Measurements from ENCODE around the gene ZBED2. TPM values are rescaled to one million over a fixed set of nuclear protein-coding genes. Genes with fewer than 3 reads are reported as not detected.

The ZBED2 gene
- total RNA-seq, 1 donor, result not detected

DNA sequence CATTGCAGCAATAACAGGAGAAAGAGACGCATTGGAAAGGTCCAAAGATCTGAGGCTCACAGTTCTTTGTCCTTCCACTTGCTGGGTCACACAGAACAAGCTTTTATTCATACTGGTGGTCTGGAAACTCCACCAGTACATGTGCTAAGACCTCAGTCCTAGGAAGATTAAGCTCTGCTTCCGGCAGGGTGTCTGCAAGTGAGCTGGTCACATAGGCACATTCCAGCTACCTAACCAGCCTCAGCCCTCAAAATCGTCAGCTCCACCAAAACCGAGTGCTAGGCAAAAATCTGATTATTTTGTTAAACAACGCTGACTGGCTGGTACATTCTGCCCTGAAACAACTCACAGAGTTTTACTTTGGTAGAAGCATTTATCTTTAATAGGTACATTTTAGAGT is 2.2 kb downstream of the ZBED2 start:
- Histone ChIP-seq H3K9me3 (ENCODE audit: low read depth, low read length) (no peaks in the 10 kb centered on the region), H3K4me1 (ENCODE audit: insufficient read depth, low read length) (peaks cover 14% of the 10 kb centered on the region), H3K4me3 (ENCODE audit: low read length) (no peak overlapping the region), H3K27me3 (ENCODE audit: insufficient read depth, low read length) (no peaks in the 10 kb centered on the region)

GRCh38 chr3:111592143-111592542 is 3.0 kb downstream of the ZBED2 start:
- Histone ChIP-seq H3K4me3 (ENCODE audit: low read length) (no peak overlapping the region), H3K4me1 (ENCODE audit: insufficient read depth, low read length) (peaks cover 14% of the 10 kb centered on the region), H3K9me3 (ENCODE audit: low read depth, low read length) (no peaks in the 10 kb centered on the region), H3K27me3 (ENCODE audit: insufficient read depth, low read length) (no peaks in the 10 kb centered on the region)

DNA sequence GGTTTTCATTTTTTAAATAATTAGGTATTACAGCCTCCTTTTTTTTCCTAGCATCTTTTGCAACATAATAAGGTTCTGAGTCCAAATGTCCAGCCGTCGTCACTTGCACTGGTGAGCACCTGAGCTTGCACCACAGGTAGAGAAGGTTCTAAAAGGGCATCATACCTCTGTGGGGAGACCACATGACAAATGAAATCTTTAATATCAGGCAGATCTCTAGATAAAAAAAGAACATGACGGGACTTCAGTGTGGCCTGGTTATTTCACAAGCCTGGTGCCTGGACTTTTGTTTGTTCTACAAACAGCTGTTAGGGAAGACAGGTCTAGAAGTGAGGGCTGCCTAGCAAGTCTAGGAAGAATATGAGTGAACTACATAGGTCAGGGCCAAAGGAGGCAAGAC is 3.6 kb downstream of the ZBED2 start:
- Histone ChIP-seq H3K27me3 (ENCODE audit: insufficient read depth, low read length) (no peaks in the 10 kb centered on the region), H3K4me3 (ENCODE audit: low read length) (no peak overlapping the region), H3K9me3 (ENCODE audit: low read depth, low read length) (no peaks in the 10 kb centered on the region), H3K4me1 (ENCODE audit: insufficient read depth, low read length) (peaks cover 14% of the 10 kb centered on the region)

DNA sequence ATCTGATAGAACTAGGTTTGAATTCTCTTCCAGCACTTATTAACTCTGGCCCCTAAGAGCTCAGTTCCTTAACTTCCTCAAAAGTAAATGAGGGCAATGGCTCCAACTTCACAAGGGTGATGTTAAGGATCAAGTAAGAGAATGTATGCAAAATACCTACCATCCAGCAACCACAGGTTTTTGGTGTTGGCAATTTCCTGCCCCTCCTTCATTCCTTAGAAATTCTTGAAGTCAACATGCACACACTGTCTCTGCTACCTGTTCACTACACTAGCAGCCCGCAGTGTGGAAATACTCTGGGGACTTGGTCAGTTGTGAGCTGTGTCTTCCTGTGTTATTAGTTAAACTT is 5.0 kb downstream of the ZBED2 start:
- Histone ChIP-seq H3K4me1 (ENCODE audit: insufficient read depth, low read length) (peaks cover 11% of the 10 kb centered on the region), H3K4me3 (ENCODE audit: low read length) (no peak overlapping the region), H3K9me3 (ENCODE audit: low read depth, low read length) (no peaks in the 10 kb centered on the region), H3K27me3 (ENCODE audit: insufficient read depth, low read length) (no peaks in the 10 kb centered on the region)

GRCh38 chr3:111589303-111590142 is 5.6 kb downstream of the ZBED2 start:
- Histone ChIP-seq H3K4me3 (ENCODE audit: low read length) (no peak overlapping the region), H3K4me1 (ENCODE audit: insufficient read depth, low read length) (peaks cover 8% of the 10 kb centered on the region), H3K9me3 (ENCODE audit: low read depth, low read length) (no peaks in the 10 kb centered on the region), H3K27me3 (ENCODE audit: insufficient read depth, low read length) (no peaks in the 10 kb centered on the region)

- no peaks in the 10 kb centered on the region for H3K27me3 ChIP-seq (ENCODE audit: insufficient read depth, low read length)
- H3K4me3 ChIP-seq (ENCODE audit: low read length), result no peak overlapping the region
- no peaks in the 10 kb centered on the region for H3K9me3 ChIP-seq (ENCODE audit: low read depth, low read length)
- peaks cover 1% of the 10 kb centered on the region for H3K4me1 ChIP-seq (ENCODE audit: insufficient read depth, low read length)
Measured at GRCh38 chr3:111588527-111588926, 6.6 kb downstream of the ZBED2 start.

GRCh38 chr3:111585217-111585616 is 9.9 kb downstream of the ZBED2 start:
- Histone ChIP-seq H3K27me3 (ENCODE audit: insufficient read depth, low read length) (no peaks in the 10 kb centered on the region), H3K4me1 (ENCODE audit: insufficient read depth, low read length) (no peaks in the 10 kb centered on the region), H3K9me3 (ENCODE audit: low read depth, low read length) (no peaks in the 10 kb centered on the region), H3K4me3 (ENCODE audit: low read length) (no peak overlapping the region)

GRCh38 chr3:111584744-111585143 is 10.4 kb downstream of the ZBED2 start:
- Histone ChIP-seq H3K27me3 (ENCODE audit: insufficient read depth, low read length) (no peaks in the 10 kb centered on the region), H3K4me3 (ENCODE audit: low read length) (no peak overlapping the region), H3K4me1 (ENCODE audit: insufficient read depth, low read length) (peaks cover 3% of the 10 kb centered on the region), H3K9me3 (ENCODE audit: low read depth, low read length) (no peaks in the 10 kb centered on the region)

GRCh38 chr3:111582120-111582474 is 13.0 kb downstream of the ZBED2 start:
- Histone ChIP-seq H3K4me3 (ENCODE audit: low read length) (no peak overlapping the region), H3K9me3 (ENCODE audit: low read depth, low read length) (no peaks in the 10 kb centered on the region), H3K4me1 (ENCODE audit: insufficient read depth, low read length) (peaks cover 7% of the 10 kb centered on the region), H3K27me3 (ENCODE audit: insufficient read depth, low read length) (no peaks in the 10 kb centered on the region)

DNA sequence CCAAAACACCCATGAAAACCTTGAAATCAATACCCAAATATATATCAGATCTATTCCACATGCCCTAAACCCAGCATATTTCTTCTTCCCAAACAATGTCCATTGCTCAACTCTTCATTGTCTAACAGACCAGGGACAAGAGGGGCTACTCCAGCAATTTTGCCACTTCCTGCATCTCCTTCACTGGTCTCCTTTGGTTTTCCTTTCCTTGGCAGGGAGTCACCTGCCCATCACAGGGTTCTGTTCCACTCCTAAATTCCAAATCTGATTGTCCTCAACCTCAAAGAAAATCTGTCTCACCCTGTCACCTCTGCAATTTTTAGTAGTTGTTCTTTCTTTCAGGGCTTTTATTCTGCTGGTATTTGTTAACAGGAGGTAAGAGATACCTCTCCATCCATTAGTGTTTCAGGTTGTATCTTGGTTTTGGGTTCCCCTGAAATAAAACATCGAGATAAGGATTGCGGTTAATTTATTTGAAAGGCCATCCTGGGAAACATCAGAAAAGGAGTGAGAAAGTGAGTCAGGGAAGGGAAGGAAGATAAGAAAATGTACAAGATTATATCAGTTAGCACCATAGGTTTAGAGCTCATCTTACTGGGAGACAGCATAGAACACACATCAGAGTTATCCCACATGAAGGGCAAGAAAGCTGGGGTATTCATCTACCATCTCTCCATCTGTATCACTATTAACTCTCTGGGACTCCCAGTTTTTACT is 13.6 kb downstream of the ZBED2 start:
- no peaks in the 10 kb centered on the region for H3K27me3 ChIP-seq (ENCODE audit: insufficient read depth, low read length)
- H3K4me1 ChIP-seq (ENCODE audit: insufficient read depth, low read length), result peaks cover 7% of the 10 kb centered on the region
- no peak overlapping the region for H3K4me3 ChIP-seq (ENCODE audit: low read length)
- H3K9me3 ChIP-seq (ENCODE audit: low read depth, low read length), result no peaks in the 10 kb centered on the region

DNA sequence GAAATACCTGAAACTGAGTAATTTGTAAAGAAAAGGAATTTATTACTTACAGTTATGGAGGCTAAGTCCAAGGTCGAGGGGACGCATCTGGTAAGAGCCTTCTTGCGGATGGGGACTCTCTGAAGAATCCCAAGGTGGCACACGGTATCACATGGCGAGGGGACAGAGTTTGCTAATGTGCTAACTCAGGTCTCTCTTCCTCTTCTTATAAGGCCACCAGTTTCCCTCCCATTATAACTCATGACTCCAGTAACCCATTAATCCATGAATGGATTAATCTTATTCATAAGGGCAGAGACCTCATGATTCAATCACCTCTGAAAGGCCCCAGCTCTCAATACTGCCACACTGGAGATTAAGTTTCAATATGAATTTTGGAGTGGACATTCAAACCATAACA is 15.7 kb downstream of the ZBED2 start:
- H3K4me1 ChIP-seq (ENCODE audit: insufficient read depth, low read length), result peaks cover 7% of the 10 kb centered on the region
- H3K27me3 ChIP-seq (ENCODE audit: insufficient read depth, low read length), result no peaks in the 10 kb centered on the region
- no peaks in the 10 kb centered on the region for H3K9me3 ChIP-seq (ENCODE audit: low read depth, low read length)
- H3K4me3 ChIP-seq (ENCODE audit: low read length), result no peak overlapping the region

DNA sequence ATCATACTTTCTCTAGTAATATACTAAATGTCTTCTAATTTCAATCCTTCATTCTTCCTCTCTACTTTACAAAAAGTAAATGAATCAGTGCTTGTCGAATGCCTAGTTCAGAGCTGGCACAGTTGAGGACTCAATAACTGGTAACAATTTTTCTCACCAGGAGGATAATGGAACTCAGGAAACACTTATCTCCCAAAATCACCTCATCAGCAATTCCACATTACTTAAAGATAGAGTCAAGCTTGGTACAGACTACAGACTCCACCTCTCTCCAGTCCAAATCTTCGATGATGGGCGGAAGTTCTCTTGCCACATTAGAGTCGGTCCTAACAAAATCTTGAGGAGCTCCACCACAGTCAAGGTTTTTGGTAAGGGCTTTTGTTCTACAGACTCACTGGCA is 16.3 kb downstream of the ZBED2 start:
- Histone ChIP-seq H3K9me3 (ENCODE audit: low read depth, low read length) (no peaks in the 10 kb centered on the region), H3K4me3 (ENCODE audit: low read length) (no peak overlapping the region), H3K27me3 (ENCODE audit: insufficient read depth, low read length) (no peaks in the 10 kb centered on the region), H3K4me1 (ENCODE audit: insufficient read depth, low read length) (peaks cover 7% of the 10 kb centered on the region)

DNA sequence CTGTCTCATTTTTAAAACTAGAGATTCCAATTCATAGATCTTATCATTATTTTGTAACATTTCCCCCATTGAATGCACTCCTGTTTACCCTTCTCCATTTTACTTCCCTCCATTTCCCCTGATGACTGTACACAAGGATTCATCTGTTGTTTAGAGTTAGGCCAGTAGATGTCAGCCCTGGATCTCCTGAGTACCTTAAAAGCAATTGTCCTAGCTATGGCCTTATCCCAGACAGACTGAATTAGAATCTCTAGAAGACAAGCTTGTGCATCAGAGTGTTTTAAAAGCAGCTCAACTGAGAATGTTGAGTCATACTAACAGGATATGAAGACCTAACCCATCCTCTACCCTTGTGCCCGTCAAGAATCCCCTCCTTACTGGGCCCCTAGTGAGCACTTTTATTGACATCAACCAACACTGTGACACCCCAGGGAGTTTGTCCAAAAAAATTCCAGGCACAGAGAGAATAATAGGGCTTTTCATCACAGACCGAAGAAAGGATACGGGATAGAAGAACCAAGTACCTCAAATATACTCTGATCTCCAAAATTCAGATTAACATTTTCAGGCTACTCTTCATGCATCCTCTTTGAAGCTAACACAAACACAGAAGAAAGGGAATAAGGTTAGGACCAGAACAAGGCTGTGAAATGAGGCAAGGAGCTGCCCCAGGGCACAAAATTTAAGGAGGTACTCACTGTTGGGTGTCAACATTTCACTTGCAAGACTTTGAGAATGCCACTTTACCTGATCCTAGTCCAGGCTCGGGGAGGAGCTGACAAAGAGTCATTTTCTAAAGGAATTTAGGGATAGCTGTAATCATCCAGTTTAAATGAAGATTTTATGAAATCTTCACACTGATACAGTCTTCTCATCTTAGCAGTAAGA is 17.1 kb downstream of the ZBED2 start:
- Histone ChIP-seq H3K27me3 (ENCODE audit: insufficient read depth, low read length) (no peaks in the 10 kb centered on the region), H3K9me3 (ENCODE audit: low read depth, low read length) (no peaks in the 10 kb centered on the region), H3K4me1 (ENCODE audit: insufficient read depth, low read length) (peaks cover 7% of the 10 kb centered on the region), H3K4me3 (ENCODE audit: low read length) (no peak overlapping the region)

DNA sequence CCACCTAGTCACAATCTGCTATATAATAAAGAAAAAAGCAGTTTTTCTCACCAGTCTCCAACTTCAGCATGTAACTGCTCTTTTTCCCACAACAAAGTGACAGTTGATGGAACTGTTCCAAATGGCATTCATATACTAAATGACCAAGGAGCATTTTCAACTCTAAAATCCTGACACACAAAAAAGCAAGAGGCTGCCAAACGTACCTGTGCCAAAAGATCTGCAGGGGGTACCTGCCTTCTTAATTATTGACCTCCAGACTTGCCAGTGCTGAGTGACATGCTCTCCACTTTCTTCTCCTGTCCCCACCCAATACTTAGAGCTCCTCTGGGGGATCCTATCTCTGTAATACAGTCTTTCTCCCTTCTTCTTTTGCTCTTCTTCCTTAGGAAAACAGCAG is 18.0 kb downstream of the ZBED2 start:
- Histone ChIP-seq H3K4me1 (ENCODE audit: insufficient read depth, low read length) (peaks cover 7% of the 10 kb centered on the region), H3K9me3 (ENCODE audit: low read depth, low read length) (no peaks in the 10 kb centered on the region), H3K4me3 (ENCODE audit: low read length) (no peak overlapping the region), H3K27me3 (ENCODE audit: insufficient read depth, low read length) (no peaks in the 10 kb centered on the region)

DNA sequence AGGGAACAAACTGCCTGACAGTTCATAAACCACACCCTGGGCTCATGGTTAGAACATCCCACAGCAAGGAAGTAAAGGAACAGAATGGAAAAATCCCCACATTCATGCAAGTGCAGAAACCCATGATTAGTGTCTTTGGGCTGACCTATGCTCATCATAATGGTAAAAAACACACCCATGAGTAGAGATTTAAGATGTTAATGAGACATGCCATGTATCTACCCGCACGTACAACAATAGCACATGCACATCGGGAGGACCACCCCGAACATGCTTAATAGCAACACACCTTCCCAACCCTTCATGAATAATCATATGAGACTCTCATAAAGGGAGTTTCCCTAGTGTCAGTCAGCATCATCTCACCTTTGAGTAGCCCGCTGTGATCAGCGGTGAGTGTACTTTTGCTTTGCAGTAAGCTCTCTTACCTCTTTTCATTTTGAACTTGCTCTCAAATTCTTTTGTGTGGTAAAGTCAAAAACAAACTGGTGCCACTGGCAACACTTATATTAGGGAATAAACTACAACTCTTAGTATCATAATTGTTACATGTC is 23.2 kb downstream of the ZBED2 start:
- H3K4me3 ChIP-seq (ENCODE audit: low read length), result no peak overlapping the region
- no peaks in the 10 kb centered on the region for H3K9me3 ChIP-seq (ENCODE audit: low read depth, low read length)
- no peaks in the 10 kb centered on the region for H3K4me1 ChIP-seq (ENCODE audit: insufficient read depth, low read length)
- H3K27me3 ChIP-seq (ENCODE audit: insufficient read depth, low read length), result no peaks in the 10 kb centered on the region

Data from mononuclear cell (primary cell).